ENCODE data around the gene CHAD.

The CHAD gene

GRCh38 chr17:50472286-50472685, 3.6 kb upstream of the CHAD start:
- no peak for DNase-seq

GRCh38 chr17:50471009-50471905, 2.6 kb upstream of the CHAD start:
- no peak for DNase-seq

DNA sequence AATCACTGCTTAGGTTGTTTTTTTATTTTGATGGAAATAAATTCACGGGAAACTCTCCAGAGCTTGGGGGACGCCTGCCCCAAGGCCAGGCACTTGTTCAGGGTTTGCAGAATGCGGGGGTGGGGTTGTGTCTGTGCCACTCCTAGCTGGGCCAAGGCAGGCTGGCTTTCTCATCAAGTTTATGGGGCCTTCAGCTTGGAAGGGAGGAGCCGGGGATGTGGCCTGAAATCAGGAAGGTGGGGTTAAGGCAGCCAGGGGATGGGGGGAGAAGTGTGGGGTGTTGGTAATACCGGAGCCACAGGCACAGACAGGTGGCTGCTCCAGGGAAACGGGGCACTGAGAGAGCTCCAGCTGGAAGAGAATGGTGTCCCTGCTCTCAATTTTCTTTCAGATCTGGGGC, 1.7 kb upstream of the CHAD start:
- DNase-seq, result no peak

GRCh38 chr17:50469671-50470305, 1.1 kb upstream of the CHAD start:
- DNase-seq, result no peak

GRCh38 chr17:50469208-50469605, 527 bp upstream of the CHAD start:
- no peak for DNase-seq

DNA sequence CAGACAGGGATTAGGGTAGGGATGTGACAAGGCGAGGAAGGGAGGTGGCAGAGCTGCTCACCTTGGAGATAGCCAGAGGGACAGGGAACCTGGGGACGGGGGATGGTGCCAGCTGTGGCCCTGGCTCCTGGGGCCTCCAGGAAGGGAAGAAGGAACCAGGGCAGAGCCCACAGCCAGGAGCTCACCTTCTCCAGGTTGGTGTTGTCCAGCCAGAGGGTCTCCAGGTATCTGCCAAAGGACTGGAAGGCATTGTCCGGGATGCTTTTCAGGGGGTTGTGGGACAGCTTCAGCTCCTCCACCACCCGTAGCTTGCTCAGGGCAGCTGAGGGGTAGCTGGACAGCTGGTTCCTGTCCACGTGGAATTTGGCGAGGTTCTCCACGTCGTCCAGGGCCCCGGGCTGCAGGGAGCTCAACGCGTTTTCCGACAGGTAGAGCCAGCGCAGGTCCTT, 801 bp downstream of the CHAD start:
- no peak for DNase-seq

GRCh38 chr17:50467114-50467854, 1.4 kb downstream of the CHAD start:
- DNase-seq, result no peak

DNA sequence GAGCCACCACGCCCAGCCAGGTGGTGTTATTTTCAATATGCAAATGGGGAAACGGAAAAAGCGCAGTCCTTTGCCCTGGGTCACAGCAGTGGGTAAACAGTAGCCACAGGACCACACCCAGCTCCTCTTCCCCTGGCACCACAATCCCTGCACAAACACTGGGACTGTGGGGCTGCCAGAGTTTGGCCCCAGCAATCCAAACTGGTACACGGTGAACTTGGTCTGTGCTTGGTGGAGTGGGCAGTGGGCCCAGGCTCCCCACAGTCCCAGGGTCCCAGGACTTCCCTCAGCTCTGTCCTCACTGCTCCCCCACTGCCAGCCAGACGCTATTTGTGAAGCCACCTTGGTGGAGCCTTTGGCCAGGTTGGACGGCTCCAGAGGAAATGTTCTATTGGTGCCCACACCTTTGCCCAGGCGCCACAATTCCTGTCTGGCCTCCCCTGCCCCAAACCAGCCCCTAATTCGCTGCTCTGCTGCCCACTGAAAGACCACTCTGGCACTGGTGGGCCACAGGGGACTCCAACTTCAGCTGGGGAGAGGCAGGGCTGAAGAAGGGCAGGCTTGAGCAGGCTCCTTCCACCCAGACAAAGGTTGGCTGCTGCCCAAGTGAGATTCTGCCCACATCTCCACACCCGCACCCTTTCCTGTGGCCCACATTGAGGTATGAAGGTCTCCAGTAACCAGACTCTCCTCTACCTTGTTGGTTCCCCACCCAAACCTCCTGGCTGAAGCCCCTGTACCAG, 2.1 kb downstream of the CHAD start:
- no peak for DNase-seq

GRCh38 chr17:50465635-50466034, 3.0 kb downstream of the CHAD start:
- no peak for DNase-seq

DNA sequence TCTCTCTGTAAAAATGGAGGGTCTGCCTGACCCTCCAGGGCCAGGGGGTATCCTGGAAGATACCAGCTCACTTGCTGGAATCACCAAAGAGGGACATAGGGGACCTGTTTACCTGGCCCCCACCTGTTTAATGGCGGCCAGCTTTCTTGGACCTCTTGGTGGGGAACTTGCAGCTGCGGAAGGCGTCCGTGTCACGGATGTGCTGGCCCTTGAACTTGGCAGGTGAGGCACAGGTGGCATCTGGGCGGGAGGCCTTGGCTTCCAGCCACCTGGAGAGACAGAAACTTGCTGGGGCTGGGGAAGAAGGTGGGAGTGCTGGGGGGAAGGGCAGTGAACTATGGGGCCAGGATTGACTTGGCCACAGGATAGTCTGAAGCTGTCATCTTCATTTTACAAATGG, 3.5 kb downstream of the CHAD start:
- no peak for DNase-seq

DNA sequence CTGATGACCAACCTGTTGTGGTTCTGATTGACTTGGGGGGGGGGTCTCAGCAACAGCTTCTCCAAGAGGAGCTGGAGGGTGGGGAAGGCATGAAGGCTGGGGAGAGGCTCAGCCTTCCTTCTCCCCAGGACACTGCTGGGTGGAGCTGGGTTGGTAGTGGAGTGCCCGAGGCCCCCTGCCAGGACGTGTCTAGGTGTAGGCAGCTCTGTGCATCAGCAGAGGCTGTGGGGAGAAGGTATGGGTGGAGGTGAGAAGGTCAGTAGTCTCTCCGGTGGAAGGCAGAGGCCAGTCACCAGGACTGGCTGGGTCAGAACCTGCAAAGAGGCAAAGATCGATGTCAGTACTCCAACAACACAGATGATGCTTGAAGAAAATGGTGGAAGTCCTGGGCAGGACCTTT, 3.9 kb downstream of the CHAD start:
- DNase-seq, result no peak

DNA sequence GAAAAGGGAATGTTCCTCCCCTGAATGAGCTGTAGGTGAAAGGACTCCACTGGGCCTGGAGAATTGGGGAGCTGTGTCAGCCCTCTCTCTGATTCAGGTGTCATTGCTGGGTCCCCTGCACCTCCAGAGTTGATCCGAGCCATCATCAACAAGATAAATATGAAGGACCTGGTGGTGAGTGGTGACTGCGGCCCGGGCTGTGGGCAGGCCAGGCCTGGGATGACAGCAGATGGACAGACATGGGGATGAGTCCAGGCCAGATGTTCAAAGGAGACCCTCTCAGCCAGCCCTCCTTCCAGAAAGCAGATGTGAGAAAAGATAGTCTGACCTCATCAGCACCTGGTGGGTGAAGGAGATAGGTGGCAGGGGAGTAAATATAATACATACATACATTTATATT, 4.6 kb downstream of the CHAD start:
- no peak for DNase-seq

DNA sequence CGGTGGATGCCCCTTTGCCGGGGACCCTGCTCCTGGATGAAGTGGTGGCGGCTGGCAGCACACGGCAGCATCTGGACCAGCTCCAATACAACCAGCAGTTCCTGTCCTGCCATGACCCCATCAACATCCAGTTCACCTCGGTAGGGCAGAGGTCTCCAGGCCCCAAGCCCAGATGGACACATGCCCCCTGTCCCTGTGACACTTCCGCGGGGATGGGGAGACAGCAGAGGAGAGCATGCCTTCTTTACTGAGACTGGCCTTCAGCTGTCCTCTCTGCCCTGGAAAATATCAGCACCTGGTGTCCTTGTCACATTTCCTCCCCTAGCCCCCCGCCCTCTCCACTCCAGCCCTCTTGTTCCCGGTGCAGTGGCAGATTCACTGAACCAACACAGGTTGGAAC, 6.2 kb downstream of the CHAD start:
- no peak for DNase-seq

DNA sequence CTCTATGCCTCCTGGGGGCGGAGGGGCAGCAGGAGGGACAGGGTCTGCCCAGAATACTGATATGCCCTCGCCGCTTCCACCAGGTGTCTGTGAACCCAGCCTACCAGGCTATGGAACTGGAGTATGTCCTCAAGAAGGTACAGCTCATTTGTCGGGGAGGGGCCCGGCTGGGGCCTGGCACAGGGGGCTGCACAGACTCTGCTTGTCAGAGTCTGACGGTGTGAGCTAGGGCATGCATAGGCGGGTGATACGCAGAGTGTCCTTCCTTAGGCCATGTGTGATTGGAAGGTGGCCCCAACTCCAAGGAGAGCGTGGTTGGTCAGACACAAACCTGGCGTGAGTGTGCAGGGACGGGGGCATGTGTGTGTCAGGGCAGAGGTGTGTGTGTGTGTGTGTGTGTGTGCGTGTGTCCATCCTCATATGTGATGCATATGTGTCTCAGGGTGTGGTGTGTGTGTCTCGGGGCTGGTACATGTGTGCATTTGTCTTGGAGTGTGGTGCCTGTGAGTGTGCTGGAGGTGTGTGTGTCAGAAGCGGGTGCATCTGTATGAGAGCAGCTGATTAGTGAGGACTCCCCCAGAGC, 7.0 kb downstream of the CHAD start:
- no peak for DNase-seq

DNA sequence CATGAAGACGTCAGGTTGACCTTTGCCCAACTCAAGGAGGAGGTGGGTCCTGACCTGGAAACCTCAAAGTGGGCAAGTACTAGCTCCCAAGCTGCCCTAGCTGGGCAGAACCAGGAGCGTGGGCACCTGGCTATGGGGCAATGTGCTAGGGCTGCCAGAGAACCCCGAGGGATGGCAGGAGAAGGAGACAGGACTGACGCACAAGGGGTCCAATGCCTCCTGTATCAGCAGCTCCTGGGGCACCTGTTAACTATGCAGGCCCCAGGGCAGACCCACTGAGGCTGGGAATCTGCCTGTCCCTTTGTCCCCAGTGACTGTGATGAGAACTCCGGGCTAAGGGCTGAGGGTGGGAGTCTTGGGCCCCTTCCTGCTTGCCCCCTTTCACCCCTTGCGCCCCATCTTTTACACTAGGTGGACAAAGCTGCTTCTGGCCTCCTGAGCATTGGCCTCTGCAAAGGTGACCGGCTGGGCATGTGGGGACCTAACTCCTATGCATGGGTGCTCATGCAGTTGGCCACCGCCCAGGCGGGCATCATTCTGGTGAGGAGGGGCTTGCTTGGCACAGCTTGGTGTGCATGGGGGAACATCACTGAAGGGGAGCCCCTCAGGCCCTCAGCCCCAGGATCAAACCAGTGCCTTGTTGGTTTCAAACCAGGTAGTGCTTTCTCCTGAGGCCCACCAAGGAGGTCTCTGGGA, 7.7 kb downstream of the CHAD start:
- DNase-seq, result no peak

DNA sequence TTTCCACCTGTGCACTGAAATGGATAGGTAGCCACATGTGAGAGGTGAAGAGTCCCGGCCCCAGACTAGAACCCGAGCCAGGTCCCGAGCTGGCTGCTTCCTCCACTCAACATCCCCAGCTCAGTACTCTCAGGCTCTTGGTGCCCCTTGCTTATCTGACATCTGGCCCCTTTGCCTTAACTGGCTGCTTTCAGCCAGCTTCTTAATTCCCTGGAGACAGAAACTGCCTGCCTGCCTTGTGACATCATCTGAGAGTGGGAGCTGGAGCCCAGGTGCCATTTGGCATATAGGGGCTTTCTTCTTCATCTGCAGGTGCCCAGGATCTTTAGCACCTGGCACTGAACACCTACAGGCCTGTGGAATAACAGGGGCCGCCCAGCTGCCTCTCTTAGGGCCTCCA, 8.9 kb downstream of the CHAD start:
- DNase-seq, result no peak

- no peak for DNase-seq
Measured at GRCh38 chr17:50458701-50459676, 9.7 kb downstream of the CHAD start.

DNA sequence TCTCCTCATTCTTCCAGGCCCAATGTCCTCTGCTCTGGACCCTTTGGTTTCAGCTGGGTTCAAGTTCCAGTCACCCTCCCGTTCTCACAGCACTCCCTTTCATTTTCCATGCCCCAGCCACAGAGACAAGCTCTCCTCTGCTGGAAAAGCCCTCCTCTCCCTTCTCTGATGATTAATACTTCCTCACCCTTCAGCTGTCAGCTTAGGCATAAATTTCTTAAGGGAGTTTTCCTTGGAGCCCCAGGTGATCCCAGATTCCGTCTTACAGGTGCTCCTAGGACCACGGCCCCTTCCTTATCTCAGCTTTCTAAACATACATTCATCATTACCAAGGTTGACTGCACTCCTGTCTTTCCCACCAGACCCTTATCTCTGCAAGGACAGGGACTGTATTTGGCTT, 10.4 kb downstream of the CHAD start:
- DNase-seq, result no peak

DNA sequence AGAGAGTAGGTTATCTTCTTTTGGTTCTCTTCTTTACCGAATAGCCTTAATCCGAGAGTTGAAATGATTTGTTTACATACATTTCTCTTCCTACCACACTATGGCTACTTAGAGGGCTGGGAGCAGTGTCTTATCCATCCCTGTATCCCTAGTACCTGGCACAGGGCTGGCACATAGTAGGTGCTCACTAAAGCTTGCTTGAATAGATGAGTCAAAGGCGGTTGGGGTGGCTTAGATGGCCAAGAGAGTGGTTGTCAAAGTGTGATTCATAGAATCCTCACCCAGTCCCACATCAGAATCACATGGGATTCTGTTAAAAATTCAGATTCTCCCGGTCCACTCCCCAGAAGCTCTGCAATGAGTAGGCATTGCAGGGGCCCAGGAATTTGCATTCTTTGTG, 11.1 kb downstream of the CHAD start:
- DNase-seq, result no peak

GRCh38 chr17:50453901-50454300, 14.8 kb downstream of the CHAD start:
- no peak for DNase-seq
